HFF-Myc (cell line): ENCODE results near the gene SLC1A7.

Experiments
- DNase-seq: peaks from one replicate; pipeline ENCODE4 v3.0.0-alpha.2; 2011; ENCODE audit warnings: low read depth; ENCODE audit errors: extremely low read depth
- H3K4me3 ChIP-seq: replicated peaks from 2 replicates; pipeline ENCODE4 v1.5.1; 2011; ENCODE audit warnings: low read depth, mild to moderate bottlenecking, control low read depth, low read length
- CTCF ChIP-seq: IDR thresholded peaks from 2 replicates; pipeline ENCODE4 v1.5.1; 2012; ENCODE audit warnings: mild to moderate bottlenecking, low read depth, low read length, control low read depth; ENCODE audit errors: missing control alignments

The SLC1A7 gene

DNA sequence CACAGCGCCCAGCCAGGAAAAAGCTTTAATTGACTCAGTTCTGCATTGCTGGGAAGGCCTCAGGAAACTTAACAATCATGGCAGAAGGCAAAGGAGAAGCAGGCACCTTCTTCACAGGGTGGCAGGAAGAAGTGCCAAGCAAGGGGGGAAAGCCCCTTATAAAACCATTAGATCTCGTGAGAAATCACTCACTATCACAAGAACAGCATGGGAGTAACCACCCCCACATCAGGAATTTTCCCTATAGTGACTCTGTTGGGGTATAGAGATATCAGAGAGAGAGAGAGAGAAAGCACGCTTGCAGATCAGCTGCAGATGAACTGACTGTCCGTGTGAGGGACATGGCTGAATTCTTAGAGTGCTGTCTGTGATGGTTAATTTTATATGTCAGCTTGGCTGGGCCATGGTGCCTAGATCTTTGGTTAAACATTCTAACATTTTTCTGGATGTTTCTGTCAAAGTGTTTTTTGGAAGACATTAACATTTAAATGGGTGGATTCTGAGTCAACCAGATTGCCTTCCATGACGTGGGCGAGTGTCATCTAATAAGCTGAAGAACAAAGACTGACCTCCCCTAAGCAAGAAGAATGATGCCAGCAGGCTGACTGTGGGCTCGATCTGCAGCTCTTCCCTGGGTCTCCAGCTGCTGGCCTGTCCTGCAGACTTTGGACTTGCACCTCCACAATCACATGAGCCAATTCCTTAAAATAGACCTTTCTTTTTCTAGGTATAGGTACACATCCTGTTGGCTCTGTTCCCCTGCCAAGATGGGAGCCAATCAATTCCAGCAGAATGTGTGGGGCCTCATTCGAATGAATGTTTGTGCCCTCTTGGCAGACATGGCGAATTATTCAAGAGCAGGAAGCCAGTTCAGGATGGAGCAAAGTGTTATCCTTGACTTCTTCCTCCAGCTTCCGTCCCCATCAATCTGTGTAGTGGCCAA, 32.8 kb upstream of the SLC1A7 start:
- H3K4me3 ChIP-seq: no peak overlapping the region
- DNase-seq: no peak
- no peak for TF ChIP-seq CTCF

GRCh38 chr1:53172426-53173128, 30.1 kb upstream of the SLC1A7 start:
- DNase-seq: no peak
- peak; percentile 38 for TF ChIP-seq CTCF
- no peak overlapping the region for H3K4me3 ChIP-seq

DNA sequence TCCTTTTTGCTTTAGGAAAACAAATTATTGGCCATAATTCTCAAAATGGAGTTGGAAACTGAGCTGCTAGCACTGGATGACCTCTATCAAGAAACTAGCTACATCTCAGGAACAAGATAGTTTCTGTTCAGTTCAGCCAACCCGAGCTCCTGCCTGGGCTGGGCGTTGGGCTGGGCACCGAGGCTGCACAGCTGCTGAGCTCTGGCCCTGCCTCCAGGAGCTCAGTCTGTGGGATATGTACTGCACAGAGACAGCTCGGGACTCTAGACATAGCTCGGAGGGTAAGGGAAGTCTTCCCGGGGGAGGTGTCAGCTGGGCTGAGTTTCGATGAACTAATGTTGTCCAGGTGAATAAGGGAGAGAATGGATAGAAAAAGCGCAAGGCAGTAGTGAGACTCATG, 24.5 kb upstream of the SLC1A7 start:
- H3K4me3 ChIP-seq: no peak overlapping the region
- no peak for DNase-seq
- TF ChIP-seq CTCF: no peak

- TF ChIP-seq CTCF: no peak
- no peak for DNase-seq
- no peak overlapping the region for H3K4me3 ChIP-seq
Observed at GRCh38 chr1:53166366-53166765, 23.9 kb upstream of the SLC1A7 start.

- no peak for DNase-seq
- no peak overlapping the region for H3K4me3 ChIP-seq
- TF ChIP-seq CTCF: no peak
Observed at GRCh38 chr1:53165408-53165961, 23.0 kb upstream of the SLC1A7 start.

GRCh38 chr1:53163291-53163768, 20.9 kb upstream of the SLC1A7 start:
- H3K4me3 ChIP-seq: no peak overlapping the region
- TF ChIP-seq CTCF: no peak
- no peak for DNase-seq
